GM04503 (cell line): Measurements from ENCODE around the gene BRMS1.
"Not testable (repeated sequence)": the region's sequence is repeated elsewhere in the genome, so short reads cannot be mapped to it uniquely, and the experiment has no call there.

Experiments
- DNase-seq: peaks from one replicate; pipeline ENCODE4 v3.0.0-alpha.2; 2012; ENCODE audit warnings: low read depth

BRMS1 gene

GRCh38 chr11:66363187-66363601 is 18.3 kb upstream of the BRMS1 start:
- no peak for DNase-seq

DNA sequence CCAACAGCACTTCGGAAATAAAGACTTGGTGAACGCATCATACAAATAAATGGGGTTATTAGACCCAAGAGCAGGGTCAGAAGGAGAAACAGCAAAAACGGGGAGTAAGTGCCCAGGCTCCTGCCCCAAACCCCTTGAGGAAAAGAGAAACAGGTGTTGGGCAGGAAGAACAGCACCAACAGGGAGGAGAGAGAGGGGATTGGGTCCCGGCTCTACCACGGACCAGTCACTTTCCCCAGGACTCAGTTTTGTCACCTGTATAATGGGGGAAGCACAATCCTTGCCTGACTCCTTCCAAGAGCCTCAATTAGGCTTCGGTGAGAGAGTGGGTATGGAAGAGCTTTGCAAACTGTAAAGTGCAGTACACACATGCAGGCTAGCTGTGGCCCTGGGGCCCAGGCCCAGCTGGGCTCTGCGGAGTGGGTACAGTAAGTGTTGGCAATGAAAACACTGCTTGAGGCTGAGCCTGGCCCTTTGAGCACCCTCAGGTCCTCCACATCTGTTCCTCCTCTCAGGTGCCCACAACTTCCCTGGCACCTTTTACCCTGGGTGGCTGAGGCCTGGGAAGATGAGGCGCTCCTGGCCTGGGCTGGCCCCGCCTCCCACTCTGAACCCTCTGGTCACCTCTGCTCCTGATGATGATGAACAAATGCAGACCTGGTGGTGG is 17.7 kb upstream of the BRMS1 start:
- no peak for DNase-seq

- DNase-seq, result no peak
These were observed 16.6 kb upstream of the BRMS1 start for GRCh38 chr11:66361502-66361941.

DNA sequence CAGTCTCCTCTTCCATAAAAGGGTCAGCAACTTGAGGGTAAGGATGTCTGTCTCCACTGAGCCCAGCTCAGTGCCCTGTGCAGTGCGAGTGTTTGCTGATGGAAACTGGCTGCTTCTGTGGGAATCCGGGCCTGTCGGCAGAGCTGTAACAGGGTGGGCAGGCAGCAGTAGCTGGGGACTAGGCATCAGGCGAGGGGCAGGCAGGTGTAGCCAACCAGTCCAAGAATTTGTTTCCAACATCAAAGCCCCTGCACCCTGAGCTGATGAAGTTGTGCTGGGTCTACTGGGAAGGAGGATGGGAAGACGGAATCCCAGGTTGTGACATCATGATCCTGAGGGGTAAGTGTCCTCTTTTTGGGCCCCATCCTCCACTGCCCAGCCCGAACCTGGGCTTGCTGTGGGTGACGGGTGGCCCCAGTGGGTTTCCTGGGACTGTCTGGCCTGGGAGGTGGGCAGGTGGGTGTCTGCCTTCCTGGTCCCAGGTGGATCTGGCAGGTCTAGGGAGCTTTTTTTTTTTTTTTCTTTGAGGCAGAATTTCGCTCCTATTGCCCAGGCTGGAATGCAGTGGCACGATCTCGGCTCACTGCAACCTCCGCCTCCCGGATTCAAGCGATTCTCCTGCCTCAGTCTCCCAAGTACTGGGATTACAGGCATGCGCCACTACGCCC is 15.6 kb upstream of the BRMS1 start:
- DNase-seq, result no peak

- no peak for DNase-seq
These were observed 14.8 kb upstream of the BRMS1 start for GRCh38 chr11:66359662-66360087.

DNA sequence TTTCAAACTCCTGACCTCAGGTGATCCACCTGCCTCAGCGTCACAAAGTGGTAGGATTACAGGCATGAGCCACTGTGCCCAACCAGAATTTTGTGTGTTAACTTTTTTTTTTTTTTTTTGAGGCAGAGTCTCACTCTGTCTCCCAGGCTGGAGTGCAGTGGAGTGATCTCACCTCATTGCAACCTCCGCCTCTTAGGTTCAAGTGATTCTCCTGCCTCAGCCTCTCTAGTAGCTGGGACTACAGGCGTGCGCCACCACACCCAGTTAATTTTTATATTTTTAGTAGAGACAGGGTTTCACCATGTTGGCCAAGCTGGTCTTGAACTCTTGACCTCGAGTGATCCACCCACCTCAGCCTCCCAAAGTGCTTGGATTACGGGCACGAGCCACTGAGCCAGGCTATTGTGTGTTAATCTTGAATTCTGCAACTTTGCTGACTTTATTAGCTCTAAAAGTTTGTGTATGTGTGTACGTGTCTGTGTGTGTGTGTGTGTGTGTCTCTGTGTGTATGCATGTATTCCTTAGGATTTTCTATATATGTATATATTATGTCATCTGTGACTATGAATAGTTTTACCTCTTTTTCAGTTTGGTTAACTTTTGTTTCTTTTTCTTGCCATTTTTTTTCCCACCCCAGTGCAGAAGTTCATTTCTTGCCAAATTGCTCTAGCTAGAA is 5.8 kb upstream of the BRMS1 start:
- DNase-seq, result not testable (repeated sequence)

DNA sequence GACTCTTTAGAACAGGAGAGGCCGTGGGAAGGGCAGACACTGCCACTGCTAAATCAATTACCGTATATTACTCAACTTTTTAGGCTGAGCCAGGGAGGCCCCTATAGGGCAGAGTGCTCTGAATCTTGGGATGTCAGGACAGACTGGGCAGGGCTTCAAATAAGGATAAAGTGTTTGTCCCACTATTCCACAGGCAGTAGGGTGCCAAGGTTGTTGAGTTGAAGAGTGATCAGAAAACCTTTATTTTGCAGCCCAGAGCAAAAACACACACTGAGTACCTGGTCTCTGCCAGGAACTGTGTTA is 4.1 kb upstream of the BRMS1 start:
- no peak for DNase-seq

DNA sequence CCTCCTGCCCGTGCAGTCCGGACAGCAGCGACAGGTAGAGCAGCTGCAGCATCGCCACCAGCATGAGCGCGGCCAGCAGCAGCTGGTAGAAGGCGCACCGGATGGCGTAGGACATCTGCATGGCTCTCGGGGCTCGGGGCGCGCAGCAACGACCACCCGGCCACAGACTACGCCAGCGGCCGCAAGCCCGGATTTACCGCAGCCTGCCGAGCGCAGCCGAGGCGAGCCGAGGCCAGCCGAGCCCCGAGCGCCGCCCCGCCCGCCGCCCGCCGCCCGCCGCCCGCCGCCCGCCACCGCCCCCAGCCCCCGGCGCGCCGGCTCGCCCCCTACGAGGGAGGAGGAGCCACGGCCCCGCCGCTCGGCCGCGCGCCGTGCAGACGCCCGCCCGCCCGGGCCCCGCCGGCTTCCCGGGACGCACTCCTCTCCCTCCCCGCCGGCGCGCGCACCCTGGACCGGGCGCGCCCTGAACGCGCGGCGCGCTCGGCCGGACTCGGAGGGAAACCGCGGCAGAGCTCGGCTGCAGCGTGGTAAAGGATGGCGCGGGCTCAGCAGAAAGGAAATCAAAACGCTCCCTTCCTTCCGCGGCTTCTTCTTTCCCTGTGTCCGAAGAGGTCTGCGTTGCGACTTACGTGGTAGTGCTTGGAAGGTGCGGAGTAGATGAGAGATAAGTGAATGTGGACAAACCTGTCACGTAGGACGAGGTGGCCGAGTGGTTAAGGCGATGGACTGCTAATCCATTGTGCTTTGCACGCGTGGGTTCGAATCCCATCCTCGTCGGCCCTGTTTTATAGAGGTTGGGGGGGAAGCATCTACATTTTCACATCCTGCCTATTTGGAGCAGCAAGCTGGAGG is 2.7 kb upstream of the BRMS1 start, which contains the start of gene B4GAT1:
Gene B4GAT1, minus strand, starts transcription at position 205 of the 852 bp plus-strand sequence. Its CDS starts 84 bp downstream, at position 121.
- no peak for DNase-seq

- DNase-seq, result no peak
These were observed 1.8 kb upstream of the BRMS1 start for GRCh38 chr11:66346476-66347424.

- DNase-seq, result no peak
These were observed 379 bp upstream of the BRMS1 start for GRCh38 chr11:66345316-66345649.

GRCh38 chr11:66343176-66343575 is 1.7 kb downstream of the BRMS1 start:
- DNase-seq, result no peak

GRCh38 chr11:66341502-66342126 is 3.3 kb downstream of the BRMS1 start:
- DNase-seq, result no peak

DNA sequence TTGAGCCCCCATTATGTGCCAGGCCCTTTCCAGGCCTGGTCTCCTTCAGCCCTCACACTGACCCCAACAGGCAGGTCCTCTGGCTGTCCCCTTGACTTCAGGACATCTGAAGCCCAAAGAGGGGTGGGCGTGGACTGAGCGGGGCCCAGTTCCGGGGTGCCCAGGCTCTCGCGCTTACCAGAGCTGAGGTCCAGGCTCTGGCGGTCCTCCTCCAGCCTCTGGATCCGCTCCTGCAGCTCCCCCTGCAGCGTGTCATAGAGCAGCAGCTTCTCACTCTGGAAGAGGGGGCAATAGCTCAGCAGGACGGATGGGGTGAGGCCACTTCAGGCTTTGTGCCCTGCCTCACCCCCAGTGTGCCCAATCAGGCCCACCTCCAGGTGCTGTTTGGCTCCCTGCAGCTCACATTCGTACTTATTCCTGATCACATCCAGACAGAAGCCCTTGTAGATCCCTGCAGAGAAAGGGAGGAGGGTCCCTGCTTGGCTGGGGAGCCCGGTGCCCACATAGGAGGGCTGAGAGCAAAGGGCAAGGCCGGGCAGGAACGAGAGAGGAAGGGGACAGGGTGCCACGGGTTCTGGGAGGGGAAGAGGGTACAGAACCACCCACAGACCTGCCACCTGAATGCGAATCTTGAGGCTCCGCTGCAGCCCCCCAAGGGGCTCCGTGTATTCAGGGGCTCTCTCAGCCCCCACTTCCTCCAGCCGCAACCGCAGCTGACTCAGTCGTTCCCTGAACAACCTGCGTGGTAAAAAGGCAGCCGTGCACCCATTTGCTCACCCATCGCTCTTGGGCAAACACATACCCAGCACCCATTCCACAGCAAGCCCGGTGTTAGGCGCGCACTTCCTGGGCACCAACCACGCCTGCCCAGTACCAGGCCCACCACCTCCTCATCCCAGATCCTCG is 4.1 kb downstream of the BRMS1 start:
- DNase-seq, result no peak

DNA sequence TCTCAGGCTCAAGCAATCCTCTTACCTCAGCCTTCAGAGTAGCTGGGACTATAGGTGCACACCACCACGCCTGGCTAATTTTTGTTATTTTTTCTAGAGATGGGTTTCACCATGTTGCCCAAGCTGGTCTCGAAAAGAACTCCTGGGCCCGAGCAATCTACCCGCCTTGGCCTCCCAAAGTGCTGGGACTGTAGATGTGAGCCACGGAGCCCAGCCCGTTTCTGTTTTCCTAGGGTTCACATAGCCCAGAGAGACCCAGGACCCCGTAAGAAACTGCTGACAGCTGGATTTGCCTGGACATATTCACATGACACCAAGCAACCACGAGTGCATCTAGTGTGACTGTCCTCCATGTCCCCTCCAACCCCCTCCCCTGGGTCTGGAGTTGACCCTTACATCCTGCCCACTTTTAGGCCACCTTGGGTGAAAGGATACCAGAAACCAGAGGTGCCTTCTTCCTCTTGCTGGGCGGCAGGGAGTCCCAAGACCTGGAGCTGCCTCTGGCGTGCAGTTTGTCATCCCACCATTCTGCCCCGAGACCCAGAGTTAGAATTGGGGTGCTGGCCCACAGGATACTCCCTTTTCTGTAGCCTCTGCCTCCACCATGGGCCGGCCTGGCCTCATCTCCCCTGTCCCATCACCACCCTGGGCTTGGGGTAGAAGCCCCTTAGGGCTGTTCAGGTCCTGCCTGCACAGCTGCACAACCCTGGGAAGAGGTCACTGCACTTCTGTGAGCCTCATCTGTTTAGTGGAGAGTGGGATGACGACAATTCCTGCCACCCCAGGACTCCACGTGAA is 5.0 kb downstream of the BRMS1 start:
- no peak for DNase-seq

DNA sequence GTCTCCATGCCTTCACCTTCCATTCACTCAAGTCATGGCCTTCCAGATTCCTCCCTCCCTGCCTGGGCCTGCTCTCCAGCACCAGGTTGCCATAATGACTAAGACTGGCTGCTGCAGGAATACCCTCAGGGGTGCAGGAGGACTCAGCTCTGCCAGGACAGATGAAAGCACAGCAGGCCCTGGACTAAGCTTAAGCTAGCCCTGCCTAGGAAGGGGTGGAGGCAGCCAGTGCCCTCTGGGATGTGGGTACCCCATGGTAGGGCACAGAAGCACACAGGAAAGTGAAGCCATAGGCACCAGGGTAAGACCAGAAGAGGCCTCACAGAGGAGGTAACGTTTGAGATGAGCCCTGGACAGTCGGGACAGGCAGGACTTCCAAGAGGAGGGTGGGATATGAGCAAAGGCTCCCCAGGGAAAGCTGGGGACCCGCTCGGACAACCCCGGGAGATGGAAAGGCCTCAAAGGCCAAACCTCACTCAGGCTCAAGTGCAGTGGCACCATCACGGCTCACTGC is 5.7 kb downstream of the BRMS1 start:
- no peak for DNase-seq

DNA sequence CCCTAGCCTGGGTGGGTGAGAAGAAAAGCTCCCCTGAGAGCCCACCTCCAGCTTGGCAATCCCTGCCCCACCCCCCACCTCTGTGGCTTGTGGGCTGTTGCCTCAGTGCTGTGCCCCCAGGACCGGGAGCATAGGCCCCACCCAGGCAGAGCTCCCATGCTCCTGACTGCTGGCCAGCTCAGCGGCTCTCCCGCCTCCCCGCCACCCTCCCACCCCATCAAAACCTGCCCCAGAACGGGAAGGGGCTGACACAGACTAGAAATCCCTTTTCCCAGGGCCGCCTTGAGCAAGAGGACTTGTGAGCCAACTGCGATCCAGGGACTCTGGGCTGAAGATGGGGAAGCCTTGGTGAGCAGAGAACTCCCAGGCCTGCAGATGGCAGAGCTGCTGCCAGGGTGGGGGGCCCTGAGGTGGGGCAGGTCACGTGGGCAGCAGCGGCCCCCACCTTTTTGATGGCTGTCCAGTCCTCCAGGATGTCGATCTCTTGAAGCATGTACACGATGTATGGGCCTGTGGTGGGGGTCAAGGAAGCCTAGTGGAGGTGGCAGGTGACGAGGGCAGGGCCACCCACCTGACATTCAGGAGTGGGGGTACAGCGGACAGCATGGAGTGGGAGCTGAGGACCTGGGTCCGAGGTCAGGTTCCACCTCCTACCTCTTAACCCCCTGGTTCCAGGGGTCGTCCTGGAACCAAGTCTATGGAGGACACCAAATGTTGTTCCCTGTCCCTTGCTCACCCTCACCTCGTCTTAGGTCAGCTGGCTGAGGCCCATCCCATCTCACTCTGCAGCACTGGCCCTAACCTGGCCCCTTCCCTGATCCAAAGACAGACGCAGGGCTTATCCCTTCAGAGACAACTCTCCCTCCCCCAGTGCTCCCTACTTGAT is 6.4 kb downstream of the BRMS1 start:
- no peak for DNase-seq

DNA sequence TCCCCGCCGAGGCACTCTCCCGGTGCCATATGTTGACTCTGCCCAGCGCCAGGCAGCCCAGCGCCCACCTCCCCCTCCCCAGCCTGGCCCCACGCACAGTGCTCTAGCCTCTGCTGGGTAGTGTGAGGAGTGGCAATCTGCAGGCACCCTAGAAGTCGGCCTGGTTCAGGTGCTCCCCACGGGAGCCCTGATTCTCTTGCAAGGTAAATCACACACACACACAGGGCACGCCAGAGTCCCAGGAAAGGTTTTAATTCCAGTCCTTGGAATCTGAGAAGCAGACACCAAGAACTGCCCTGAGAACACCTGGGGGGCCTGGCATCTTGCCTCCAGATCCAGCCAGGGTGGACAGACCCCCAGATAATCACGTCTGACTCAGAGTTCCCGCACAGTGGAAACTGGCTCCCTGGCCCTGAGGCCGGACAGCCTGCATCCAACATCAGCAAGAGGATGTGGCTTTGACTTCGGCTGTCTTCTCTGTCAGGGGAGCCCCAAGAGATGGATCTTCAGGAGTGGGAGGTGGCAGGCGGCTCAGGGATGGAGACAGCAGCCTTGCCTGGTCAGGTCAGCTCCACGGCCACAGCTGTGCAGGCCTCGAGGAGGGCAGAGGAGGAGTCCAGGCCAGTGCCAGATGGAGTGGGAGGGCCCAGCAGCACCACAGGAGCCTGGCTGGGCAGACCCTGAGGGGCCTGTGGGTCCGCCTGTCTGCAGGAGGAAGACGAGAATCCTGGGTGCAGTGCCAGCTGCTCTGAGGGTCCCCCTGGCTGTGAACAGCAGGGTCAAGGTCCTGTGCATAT is 7.6 kb downstream of the BRMS1 start:
- no peak for DNase-seq
